ENCODE results near the gene NOL4L.

The NOL4L gene

DNA sequence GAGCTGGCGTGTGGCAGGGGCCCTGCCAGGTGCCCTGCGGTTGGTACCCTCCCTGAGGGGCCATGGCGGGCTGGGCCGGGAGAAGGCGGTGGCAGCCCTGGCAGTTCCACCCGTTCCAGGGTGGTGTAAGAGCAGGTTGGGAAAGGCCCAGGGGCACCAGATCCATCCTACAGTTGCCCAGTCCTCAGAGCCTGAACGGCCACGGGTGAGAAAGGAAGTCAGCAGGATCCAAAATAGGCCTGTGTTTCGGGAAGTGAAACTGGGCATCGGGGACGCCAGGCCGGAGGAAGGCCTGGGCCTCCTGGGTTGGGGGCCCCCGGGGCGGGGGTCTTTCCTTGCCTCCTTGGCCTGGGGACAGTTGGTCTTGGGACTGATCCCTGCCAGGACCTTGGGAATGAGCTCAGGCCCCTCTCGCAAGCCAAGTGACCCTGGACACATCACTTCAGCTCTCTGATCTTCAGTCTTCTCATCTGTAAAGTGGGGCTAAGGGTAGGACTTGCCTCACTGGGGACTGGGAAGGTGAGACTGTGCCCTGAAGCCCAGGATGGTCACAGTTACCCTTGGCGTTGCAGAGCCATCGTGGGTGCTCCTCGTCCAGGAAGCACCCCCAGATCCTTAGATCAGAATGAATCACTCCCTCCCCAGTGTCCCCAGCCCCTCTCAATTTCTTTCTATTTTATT lies 18.1 kb upstream of the NOL4L start:
- Histone ChIP-seq H3K4me3 (no peak overlapping the region), H3K27ac (no peak overlapping the region)
- TF ChIP-seq, protein P1, sequence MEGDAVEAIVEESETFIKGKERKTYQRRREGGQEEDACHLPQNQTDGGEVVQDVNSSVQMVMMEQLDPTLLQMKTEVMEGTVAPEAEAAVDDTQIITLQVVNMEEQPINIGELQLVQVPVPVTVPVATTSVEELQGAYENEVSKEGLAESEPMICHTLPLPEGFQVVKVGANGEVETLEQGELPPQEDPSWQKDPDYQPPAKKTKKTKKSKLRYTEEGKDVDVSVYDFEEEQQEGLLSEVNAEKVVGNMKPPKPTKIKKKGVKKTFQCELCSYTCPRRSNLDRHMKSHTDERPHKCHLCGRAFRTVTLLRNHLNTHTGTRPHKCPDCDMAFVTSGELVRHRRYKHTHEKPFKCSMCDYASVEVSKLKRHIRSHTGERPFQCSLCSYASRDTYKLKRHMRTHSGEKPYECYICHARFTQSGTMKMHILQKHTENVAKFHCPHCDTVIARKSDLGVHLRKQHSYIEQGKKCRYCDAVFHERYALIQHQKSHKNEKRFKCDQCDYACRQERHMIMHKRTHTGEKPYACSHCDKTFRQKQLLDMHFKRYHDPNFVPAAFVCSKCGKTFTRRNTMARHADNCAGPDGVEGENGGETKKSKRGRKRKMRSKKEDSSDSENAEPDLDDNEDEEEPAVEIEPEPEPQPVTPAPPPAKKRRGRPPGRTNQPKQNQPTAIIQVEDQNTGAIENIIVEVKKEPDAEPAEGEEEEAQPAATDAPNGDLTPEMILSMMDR (IDR thresholded peaks at IDR 0.05) = no peak
- DNase-seq (ENCODE audit: low spot score) = no peak

DNA sequence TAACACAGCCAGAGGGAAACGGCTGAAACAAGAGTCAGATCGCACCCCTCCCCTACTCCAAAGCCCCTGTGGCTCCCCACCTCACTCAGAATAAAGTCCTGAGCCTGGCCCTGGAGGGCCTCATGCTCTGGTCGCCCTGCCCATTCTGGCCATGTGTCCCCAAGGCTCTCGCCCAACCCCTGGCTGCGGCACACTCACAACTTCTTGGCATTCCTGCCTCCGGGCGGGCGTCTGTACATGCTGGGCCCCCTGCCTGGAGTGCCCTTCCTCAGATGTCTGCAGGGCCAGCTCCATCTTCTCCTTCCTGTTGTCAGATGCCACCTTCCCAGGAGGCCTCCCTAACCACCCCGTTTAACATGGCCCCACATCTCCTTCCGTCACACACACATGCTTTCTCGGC lies 17.1 kb upstream of the NOL4L start:
- Histone ChIP-seq H3K27ac (no peak overlapping the region), H3K4me3 (no peak overlapping the region)
- no peak for DNase-seq (ENCODE audit: low spot score)
- TF ChIP-seq, protein P1 (IDR thresholded peaks at IDR 0.05) = no peak

DNA sequence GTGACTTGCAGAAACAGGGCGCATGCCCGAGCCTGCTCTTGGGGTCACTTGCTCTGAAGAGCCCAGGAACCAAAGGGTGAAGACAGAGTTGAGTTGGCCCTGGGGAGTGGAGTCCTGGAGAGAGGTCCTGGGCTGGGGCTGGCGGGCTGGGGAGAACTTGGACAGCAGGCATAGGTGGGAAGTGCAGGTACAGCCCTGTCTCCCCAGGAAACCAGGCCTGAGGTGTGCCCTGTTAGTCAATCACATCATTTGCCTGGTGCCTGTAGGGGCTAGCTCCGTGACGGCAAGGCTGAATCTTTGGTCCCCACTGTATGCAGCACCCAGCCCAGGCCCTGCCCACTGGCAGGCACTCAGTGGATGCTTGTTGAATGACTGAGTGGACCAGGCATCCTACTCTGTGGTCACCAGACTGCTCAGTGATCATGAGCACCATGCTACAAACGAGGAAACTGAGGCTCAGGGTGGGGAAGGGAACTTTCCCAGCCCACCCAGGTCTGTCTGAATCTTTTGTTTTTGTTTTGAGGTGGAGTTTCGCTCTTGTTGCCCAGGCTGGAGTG lies 15.6 kb upstream of the NOL4L start:
- no peak overlapping the region for H3K27ac ChIP-seq
- TF ChIP-seq, protein P1 (IDR thresholded peaks at IDR 0.05) = no peak
- no peak overlapping the region for H3K4me3 ChIP-seq
- no peak for DNase-seq (ENCODE audit: low spot score)

DNA sequence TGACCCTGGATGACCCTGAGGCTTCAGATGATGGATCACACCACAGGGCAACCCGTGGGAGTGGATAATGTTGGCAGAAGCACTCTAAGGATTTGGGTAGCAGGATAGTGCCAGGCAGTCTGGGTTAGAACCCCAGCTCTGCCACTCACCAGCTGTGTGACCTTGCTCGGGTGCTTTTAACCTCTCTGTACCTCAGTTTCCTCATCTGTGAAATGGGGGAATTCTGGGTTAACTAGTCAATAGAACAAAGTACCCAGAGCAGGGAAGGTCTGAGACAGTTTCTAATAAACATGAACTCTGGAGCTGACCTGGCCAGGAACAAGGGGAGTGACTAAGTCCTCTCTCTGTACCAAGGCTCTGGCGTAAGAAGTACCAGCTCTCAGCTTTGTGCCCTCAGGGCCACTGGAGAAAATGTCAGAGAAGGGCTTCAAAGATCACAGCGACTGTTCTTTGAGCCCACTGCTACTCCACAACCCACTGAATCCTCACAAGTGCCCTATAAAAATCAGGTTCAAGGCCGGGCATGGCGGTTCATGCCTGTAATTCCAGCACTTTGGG lies 14.7 kb upstream of the NOL4L start:
- TF ChIP-seq, protein P1 (IDR thresholded peaks at IDR 0.05) = no peak
- DNase-seq (ENCODE audit: low spot score) = no peak
- Histone ChIP-seq H3K27ac (no peak overlapping the region), H3K4me3 (no peak overlapping the region)

DNA sequence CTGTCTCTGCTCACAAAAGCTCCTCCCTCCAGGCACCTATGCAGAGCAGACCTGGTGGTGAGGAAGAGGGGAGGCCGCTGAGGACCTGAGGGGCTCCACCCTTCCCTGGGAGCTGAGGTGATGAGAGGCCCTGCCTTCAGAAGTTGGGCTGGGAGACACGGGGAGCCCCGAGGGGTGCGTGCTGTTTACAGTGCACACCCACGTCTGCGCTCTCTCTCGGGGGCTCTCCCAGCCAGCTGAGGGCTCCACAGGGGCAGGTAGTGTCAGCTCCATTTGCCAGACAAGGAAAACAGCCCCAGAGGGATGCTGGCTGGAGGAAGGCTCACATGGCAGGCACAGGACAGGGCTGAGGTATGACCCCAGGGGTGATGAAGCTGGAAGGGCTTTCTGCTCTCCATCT lies 13.5 kb upstream of the NOL4L start:
- TF ChIP-seq, protein P1 (IDR thresholded peaks at IDR 0.05) = no peak
- Histone ChIP-seq H3K4me3 (no peak overlapping the region), H3K27ac (no peak overlapping the region)
- DNase-seq (ENCODE audit: low spot score) = no peak

DNA sequence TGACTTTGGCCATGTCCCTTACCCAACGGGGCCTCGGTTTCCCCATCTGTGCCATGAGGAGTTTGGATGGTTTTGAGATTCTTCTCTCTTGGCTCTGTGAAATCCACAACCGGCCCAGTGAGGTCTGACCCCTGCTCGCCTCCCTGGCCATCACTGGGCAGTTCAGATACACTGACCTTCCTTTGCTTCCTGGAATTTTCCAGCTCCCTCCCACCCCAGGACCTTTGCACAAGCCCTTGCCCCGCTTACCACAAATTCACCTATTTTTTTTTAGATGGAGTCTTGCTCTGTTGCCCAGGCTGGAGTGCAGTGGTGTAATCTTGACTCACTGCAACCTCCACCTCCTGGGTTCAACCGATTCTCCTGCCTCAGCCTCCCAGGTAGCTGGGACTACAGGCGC lies 12.6 kb upstream of the NOL4L start:
- H3K4me3 ChIP-seq = no peak overlapping the region
- H3K27ac ChIP-seq = no peak overlapping the region
- no peak for DNase-seq (ENCODE audit: low spot score)
- TF ChIP-seq, protein P1 (IDR thresholded peaks at IDR 0.05) = no peak

All from coronary artery (tissue), 2 donors.